Ovary (tissue), 3 donors: ENCODE data around the gene FMNL2.

Source experiments
- EP300 ChIP-seq: sonication (generic); formaldehyde crosslinking; IDR thresholded peaks from one replicate; pipeline ENCODE4 v1.6.1; 2017; ENCODE audit warnings: antibody characterized with exemption
- POLR2A ChIP-seq: fragments of 450-650 bp; IDR thresholded peaks from one replicate; pipeline ENCODE4 v1.6.1; 2017; ENCODE audit warnings: antibody characterized with exemption, mild to moderate bottlenecking, moderate library complexity
- TF ChIP-seq, protein P1 (sequence below), 3 donors: fragments of 450-650 bp in 2 of 3; fragments of 200-600 bp in 1 of 3; IDR thresholded peaks; one replicate each; pipeline versions ENCODE4 v1.5.1 to v1.8.0; 2016 to 2022; ENCODE audit warnings: antibody characterized with exemption in 3 of 3, mild to moderate bottlenecking in 1 of 3
- donor health status: DM: no; HTN: no; CAD: no.

DNA sequence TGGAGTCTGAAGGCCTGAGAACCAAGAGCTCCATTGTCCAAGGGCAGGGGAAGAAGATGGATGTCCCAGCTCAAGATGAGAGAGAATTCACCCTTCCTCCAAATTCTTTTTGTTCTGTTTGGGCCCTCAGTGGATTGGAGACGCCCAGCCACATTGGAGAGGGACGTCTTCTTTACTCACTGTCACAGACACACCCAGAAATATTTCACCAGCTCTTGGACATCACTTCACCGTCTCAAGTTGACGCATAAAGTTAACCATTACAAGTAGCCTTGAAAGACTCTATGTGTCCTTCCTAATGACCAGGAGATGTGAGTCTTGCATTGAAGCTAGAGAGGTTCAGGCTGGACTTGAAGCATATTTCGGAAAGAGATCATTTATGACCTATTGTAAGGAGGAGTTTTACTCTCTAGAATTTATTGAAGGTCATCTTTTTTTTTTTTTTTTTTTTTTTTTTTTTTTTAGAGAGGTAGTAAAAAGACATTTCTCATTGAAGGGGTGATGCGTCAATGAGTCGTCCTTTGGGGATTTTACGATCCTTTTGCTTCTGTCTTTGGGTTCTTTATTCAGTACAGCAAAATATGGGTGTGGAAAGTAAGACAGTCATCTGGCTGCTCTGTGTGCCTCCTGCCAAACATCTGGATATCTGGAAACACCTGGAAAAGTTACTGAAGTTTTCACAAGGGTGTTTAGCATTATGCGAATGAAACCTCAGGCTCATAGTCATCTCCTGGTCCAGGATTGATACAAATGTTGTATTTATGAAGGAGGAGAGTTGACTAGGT is 264.2 kb downstream of the FMNL2 start:
- TF ChIP-seq, protein P1, sequence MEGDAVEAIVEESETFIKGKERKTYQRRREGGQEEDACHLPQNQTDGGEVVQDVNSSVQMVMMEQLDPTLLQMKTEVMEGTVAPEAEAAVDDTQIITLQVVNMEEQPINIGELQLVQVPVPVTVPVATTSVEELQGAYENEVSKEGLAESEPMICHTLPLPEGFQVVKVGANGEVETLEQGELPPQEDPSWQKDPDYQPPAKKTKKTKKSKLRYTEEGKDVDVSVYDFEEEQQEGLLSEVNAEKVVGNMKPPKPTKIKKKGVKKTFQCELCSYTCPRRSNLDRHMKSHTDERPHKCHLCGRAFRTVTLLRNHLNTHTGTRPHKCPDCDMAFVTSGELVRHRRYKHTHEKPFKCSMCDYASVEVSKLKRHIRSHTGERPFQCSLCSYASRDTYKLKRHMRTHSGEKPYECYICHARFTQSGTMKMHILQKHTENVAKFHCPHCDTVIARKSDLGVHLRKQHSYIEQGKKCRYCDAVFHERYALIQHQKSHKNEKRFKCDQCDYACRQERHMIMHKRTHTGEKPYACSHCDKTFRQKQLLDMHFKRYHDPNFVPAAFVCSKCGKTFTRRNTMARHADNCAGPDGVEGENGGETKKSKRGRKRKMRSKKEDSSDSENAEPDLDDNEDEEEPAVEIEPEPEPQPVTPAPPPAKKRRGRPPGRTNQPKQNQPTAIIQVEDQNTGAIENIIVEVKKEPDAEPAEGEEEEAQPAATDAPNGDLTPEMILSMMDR (IDR thresholded peaks at IDR 0.05), result no peak
- TF ChIP-seq POLR2A (no peak), EP300 (no peak)
